Measurements from ENCODE around the gene ZNF316. TPM values are rescaled to one million over a fixed set of nuclear protein-coding genes. Genes with fewer than 3 reads are reported as not detected.

The ZNF316 gene
- total RNA-seq, 1 experiment from 2014 or later: 22.2 TPM

DNA sequence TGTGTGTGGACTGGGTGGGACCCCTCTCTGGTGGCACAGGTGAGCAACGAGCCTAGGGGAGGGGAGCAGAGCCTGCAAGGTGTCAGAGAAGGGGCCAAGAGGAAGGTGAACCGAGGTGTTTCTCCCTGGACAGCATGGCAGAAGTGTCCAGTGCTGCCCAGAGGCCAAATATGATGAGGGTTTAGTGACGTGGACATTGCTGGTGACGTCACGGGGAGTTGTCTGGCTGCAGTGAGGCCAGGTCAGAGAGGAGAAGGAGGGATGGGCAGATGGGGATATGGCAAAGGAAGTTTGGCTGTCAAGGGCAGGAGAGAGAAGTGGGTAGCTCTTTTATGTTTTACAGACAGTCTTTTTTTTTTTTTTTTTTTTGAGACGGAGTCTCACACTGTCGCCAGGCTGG is 24.3 kb upstream of the ZNF316 start:
- no peak overlapping the region for H3K23ac ChIP-seq (ENCODE audit: insufficient read length, low read depth, low read length)
- no peak overlapping the region for H4K91ac ChIP-seq (ENCODE audit: insufficient read length, low read depth, low read length)
- no peaks in the 10 kb centered on the region for H3K79me1 ChIP-seq (ENCODE audit: insufficient read depth, low read depth, low read length, poor library complexity, severe bottlenecking)
- no peak overlapping the region for H3K27ac ChIP-seq (ENCODE audit: insufficient read length, low read depth, low read length)
- no peaks in the 10 kb centered on the region for H3K27me3 ChIP-seq (ENCODE audit: insufficient read depth, low read length)
- H3T11ph ChIP-seq (ENCODE audit: low read length): no peak overlapping the region
- H2BK5ac ChIP-seq (ENCODE audit: insufficient read length, low read length): no peak overlapping the region
- H3K4me1 ChIP-seq (ENCODE audit: insufficient read depth, low read length): peaks cover 5% of the 10 kb centered on the region
- no peak overlapping the region for H3K4me2 ChIP-seq (ENCODE audit: insufficient read depth, insufficient read length, low read length)
- Mint-ChIP-seq H3K27ac (no peak overlapping the region), H3K4me1 (peaks cover 9 to 14% of the 10 kb centered on the region in 2 experiments), H3K4me3 (no peak overlapping the region; a peak in 1 of 5 replicates), H3K36me3 (ENCODE audit: insufficient read depth in 1 of 3, low read depth in 3 of 3) (peaks cover 0 to 15% (median 9%) of the 10 kb centered on the region in 3 experiments; a peak in 6 of 7 replicates), H3K9me3 (no peaks in the 10 kb centered on the region; a peak in 1 of 5 replicates), H3K27me3 (ENCODE audit: low read depth) (no peaks in the 10 kb centered on the region; the same call in 1 of the 2 replicates)
- no peak overlapping the region for H4K8ac ChIP-seq (replicated peaks; ENCODE audit: insufficient read length, low read depth, low read length)
- H2BK12ac ChIP-seq (ENCODE audit: insufficient read length, low read depth, low read length): no peak overlapping the region
- no peak overlapping the region for H2BK120ac ChIP-seq (ENCODE audit: low read depth, low read length, poor library complexity, severe bottlenecking)
- H2AK5ac ChIP-seq (ENCODE audit: insufficient read length, low read length): no peak overlapping the region
- TF ChIP-seq, protein P1, sequence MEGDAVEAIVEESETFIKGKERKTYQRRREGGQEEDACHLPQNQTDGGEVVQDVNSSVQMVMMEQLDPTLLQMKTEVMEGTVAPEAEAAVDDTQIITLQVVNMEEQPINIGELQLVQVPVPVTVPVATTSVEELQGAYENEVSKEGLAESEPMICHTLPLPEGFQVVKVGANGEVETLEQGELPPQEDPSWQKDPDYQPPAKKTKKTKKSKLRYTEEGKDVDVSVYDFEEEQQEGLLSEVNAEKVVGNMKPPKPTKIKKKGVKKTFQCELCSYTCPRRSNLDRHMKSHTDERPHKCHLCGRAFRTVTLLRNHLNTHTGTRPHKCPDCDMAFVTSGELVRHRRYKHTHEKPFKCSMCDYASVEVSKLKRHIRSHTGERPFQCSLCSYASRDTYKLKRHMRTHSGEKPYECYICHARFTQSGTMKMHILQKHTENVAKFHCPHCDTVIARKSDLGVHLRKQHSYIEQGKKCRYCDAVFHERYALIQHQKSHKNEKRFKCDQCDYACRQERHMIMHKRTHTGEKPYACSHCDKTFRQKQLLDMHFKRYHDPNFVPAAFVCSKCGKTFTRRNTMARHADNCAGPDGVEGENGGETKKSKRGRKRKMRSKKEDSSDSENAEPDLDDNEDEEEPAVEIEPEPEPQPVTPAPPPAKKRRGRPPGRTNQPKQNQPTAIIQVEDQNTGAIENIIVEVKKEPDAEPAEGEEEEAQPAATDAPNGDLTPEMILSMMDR (conservative IDR thresholded peaks at IDR 0.05): no peak
- H3K9me3 ChIP-seq (ENCODE audit: control insufficient read depth, low read depth, low read length): no peaks in the 10 kb centered on the region
- no peak overlapping the region for H3K18ac ChIP-seq (ENCODE audit: insufficient read length, low read depth, low read length)
- no peak for DNase-seq
- H4K20me1 ChIP-seq (ENCODE audit: control insufficient read depth, insufficient read depth, insufficient read length): no peaks in the 10 kb centered on the region
- no peak overlapping the region for H3K56ac ChIP-seq (ENCODE audit: insufficient read length, low read depth, low read length)
- no peaks in the 10 kb centered on the region for H3K79me2 ChIP-seq (ENCODE audit: insufficient read depth, low read length)
- no peak overlapping the region for H3K9ac ChIP-seq (ENCODE audit: extremely low read depth, insufficient read length, low read length)
- no CpG with 5 or more reads among the region's 7 CpGs for WGBS (ENCODE audit: extremely low coverage, insufficient read length, low lambda C conversion rate)
- no peak overlapping the region for H3K4ac ChIP-seq (ENCODE audit: low read depth, low read length)
- no peak overlapping the region for H4K5ac ChIP-seq (ENCODE audit: insufficient read length, low read depth, low read length)
- H3K14ac ChIP-seq (ENCODE audit: insufficient read depth, low read length): no peak overlapping the region
- no peak overlapping the region for H2AFZ ChIP-seq (ENCODE audit: low read length)
- no peak overlapping the region for H2BK15ac ChIP-seq (ENCODE audit: low read depth, low read length)
- H2BK20ac ChIP-seq (ENCODE audit: low read depth, low read length, poor library complexity, severe bottlenecking): no peak overlapping the region
- H3K23me2 ChIP-seq (ENCODE audit: insufficient read length, low read depth, low read length, poor library complexity, severe bottlenecking): peaks cover 11% of the 10 kb centered on the region
